Vagina (tissue), 2 donors: ENCODE results near the gene BMP2.

Experiments used
- POLR2A ChIP-seq, 2 donors: fragments of 450-650 bp; IDR thresholded peaks; one replicate each; pipeline ENCODE4 v1.6.1; 2017; ENCODE audit warnings: antibody characterized with exemption in 2 of 2, mild to moderate bottlenecking in 2 of 2, moderate library complexity in 2 of 2
- POLR2AphosphoS5 ChIP-seq, 2 donors: sonication (generic); formaldehyde crosslinking; IDR thresholded peaks; one replicate each; pipeline ENCODE4 v1.9.0; 2017; ENCODE audit warnings: antibody characterized with exemption in 2 of 2, mild to moderate bottlenecking in 2 of 2, low read depth in 1 of 2; ENCODE audit not compliant: insufficient read depth in 1 of 2
- TF ChIP-seq, protein P1 (sequence below), 3 experiments: fragments of 450-650 bp in 2 of 3; fragments of 200-600 bp in 1 of 3; sonication (generic) in 1 of 3; IDR thresholded peaks; one replicate each; pipeline ENCODE4 v1.5.1; 2017 to 2019; ENCODE audit warnings: antibody characterized with exemption in 3 of 3, mild to moderate bottlenecking in 2 of 3, moderate library complexity in 2 of 3

DNA sequence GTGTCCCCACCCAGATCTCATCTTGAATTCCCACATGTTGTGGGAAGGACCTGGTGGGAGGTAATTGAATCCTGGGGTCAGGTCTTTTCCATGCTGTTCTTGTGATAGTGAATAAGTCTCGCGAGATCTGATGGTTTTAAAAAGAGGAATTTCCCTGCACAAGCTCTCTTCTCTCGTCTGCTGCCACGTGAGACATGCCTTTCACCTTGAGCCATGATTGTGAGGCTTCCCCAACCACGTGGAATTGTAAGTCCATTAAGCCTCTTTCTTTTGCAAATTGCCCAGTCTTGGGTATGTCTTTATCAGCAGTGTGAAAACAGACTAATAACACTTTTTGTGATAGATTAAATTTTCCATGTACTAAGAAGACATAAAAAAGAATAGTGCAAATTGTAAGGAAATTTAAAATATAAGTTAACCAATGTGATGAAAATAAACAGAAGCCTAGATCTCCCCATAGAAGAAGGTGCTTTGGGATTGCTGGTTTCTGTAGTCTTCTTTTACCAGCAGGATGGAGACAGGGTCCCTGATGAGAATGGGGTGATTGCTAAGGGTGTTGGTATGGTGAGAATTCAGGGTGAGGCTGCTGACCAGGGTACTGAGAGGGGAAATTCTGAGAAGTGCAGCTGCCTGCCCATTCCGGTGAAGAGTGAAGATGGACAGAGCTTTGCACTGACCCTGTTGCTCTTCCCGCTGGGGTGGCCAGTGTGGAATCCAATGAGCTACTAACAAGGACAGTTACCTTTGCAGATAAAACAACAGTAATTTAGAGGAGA lies 50.7 kb downstream of the BMP2 start:
- TF ChIP-seq, protein P1, sequence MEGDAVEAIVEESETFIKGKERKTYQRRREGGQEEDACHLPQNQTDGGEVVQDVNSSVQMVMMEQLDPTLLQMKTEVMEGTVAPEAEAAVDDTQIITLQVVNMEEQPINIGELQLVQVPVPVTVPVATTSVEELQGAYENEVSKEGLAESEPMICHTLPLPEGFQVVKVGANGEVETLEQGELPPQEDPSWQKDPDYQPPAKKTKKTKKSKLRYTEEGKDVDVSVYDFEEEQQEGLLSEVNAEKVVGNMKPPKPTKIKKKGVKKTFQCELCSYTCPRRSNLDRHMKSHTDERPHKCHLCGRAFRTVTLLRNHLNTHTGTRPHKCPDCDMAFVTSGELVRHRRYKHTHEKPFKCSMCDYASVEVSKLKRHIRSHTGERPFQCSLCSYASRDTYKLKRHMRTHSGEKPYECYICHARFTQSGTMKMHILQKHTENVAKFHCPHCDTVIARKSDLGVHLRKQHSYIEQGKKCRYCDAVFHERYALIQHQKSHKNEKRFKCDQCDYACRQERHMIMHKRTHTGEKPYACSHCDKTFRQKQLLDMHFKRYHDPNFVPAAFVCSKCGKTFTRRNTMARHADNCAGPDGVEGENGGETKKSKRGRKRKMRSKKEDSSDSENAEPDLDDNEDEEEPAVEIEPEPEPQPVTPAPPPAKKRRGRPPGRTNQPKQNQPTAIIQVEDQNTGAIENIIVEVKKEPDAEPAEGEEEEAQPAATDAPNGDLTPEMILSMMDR (IDR thresholded peaks at IDR 0.05), result no peak
- TF ChIP-seq POLR2A (IDR thresholded peaks at IDR 0.05) (no peak), POLR2AphosphoS5 (IDR thresholded peaks at IDR 0.05; ENCODE audit: insufficient read depth in 1 of 2, low read depth in 1 of 2) (no peak)
